KMS-11 (cell line): ENCODE measurements around the gene OR10A3.

Experiments used
- H2AFZ ChIP-seq: fragments of 200-600 bp; sonication (generic); 2 replicates; pipeline ENCODE4 v1.6.1; 2016; ENCODE audit warnings: antibody characterized with exemption, mixed run types, low read depth
- H3K27ac ChIP-seq: fragments of 200-600 bp; sonication (generic); 2 replicates; pipeline ENCODE4 v1.6.1; 2016; ENCODE audit warnings: mild to moderate bottlenecking, mixed run types
- H3K27me3 ChIP-seq: fragments of 200-600 bp; sonication (generic); 2 replicates; pipeline ENCODE4 v1.6.1; 2017; ENCODE audit warnings: mild to moderate bottlenecking, low read depth, mixed run types, moderate library complexity; ENCODE audit not compliant: insufficient read depth
- H3K36me3 ChIP-seq: fragments of 200-600 bp; sonication (generic); 2 replicates; pipeline ENCODE4 v1.6.1; 2017; ENCODE audit warnings: mild to moderate bottlenecking, mixed run types; ENCODE audit not compliant: insufficient read depth
- H3K4me1 ChIP-seq: fragments of 200-600 bp; sonication (generic); 2 replicates; pipeline ENCODE4 v1.6.1; 2016; ENCODE audit warnings: mild to moderate bottlenecking, low read depth, mixed run types; ENCODE audit not compliant: poor library complexity, severe bottlenecking
- H3K4me2 ChIP-seq: fragments of 200-600 bp; sonication (generic); 2 replicates; pipeline ENCODE4 v1.7.0; 2016; ENCODE audit warnings: mild to moderate bottlenecking, mixed run types
- H3K4me3 ChIP-seq: fragments of 200-600 bp; sonication (generic); IDR thresholded peaks from 2 replicates; pipeline ENCODE4 v1.6.1; 2017; ENCODE audit warnings: low read depth, low read length, mixed read lengths; ENCODE audit not compliant: insufficient read depth
- H3K79me2 ChIP-seq: fragments of 200-600 bp; sonication (generic); 2 replicates; pipeline ENCODE4 v1.6.1; 2016; ENCODE audit warnings: low read depth, mixed run types; ENCODE audit not compliant: insufficient read depth
- H3K9ac ChIP-seq: fragments of 200-600 bp; sonication (generic); 2 replicates; pipeline ENCODE4 v1.6.1; 2016; ENCODE audit warnings: mild to moderate bottlenecking, mixed run types
- H4K20me1 ChIP-seq: fragments of 200-600 bp; sonication (generic); 2 replicates; pipeline ENCODE4 v1.6.1; 2016; ENCODE audit warnings: mild to moderate bottlenecking, mixed run types; ENCODE audit not compliant: insufficient read depth
- CTCF ChIP-seq: fragments of 200-600 bp; sonication (generic); conservative IDR thresholded peaks from 2 replicates; pipeline ENCODE4 v1.6.1; 2017; ENCODE audit warnings: low read depth, mild to moderate bottlenecking, antibody characterized with exemption, low read length, moderate library complexity, mixed read lengths

Gene OR10A3

GRCh38 chr11:7936615-7937014 lies 4.9 kb downstream of the OR10A3 start:
- Histone ChIP-seq H3K9ac (no peak overlapping the region), H2AFZ (no peak overlapping the region), H3K4me2 (no peak overlapping the region), H3K36me3 (no peaks in the 10 kb centered on the region), H3K27me3 (no peaks in the 10 kb centered on the region), H3K4me3 (no peak overlapping the region), H3K27ac (no peak overlapping the region), H3K79me2 (no peaks in the 10 kb centered on the region), H4K20me1 (no peaks in the 10 kb centered on the region), H3K4me1 (no peaks in the 10 kb centered on the region)
- TF ChIP-seq CTCF, result no peak

GRCh38 chr11:7931168-7931567 lies 10.3 kb downstream of the OR10A3 start, which contains the start of gene OR10A6:
Gene OR10A6 (minus strand): TSS chr11:7931268. CDS start chr11:7928662, 2,606 bp downstream.
- Histone ChIP-seq H3K36me3 (no peaks in the 10 kb centered on the region), H3K27me3 (no peaks in the 10 kb centered on the region), H3K4me1 (no peaks in the 10 kb centered on the region), H4K20me1 (no peaks in the 10 kb centered on the region), H3K9ac (no peak within 1 kb of the TSS), H2AFZ (no peak within 1 kb of the TSS), H3K79me2 (no peaks in the 10 kb centered on the region), H3K4me2 (no peak within 1 kb of the TSS), H3K4me3 (no peak within 1 kb of the TSS), H3K27ac (no peak within 1 kb of the TSS)
- no peak for TF ChIP-seq CTCF

- H3K36me3 ChIP-seq, result no peaks in the 10 kb centered on the region
- no peak overlapping the region for H3K9ac ChIP-seq
- H3K27me3 ChIP-seq, result no peaks in the 10 kb centered on the region
- no peak overlapping the region for H3K4me3 ChIP-seq
- H3K4me2 ChIP-seq, result no peak overlapping the region
- TF ChIP-seq CTCF, result no peak
- H3K79me2 ChIP-seq, result no peaks in the 10 kb centered on the region
- H3K27ac ChIP-seq, result no peak overlapping the region
- H3K4me1 ChIP-seq, result no peaks in the 10 kb centered on the region
- H4K20me1 ChIP-seq, result no peaks in the 10 kb centered on the region
- H2AFZ ChIP-seq, result no peak overlapping the region
These were observed 13.9 kb downstream of the OR10A3 start for GRCh38 chr11:7927635-7928034.

- no peaks in the 10 kb centered on the region for H3K79me2 ChIP-seq
- no peak overlapping the region for H2AFZ ChIP-seq
- no peak overlapping the region for H3K27ac ChIP-seq
- no peaks in the 10 kb centered on the region for H3K27me3 ChIP-seq
- no peak overlapping the region for H3K9ac ChIP-seq
- no peaks in the 10 kb centered on the region for H3K4me1 ChIP-seq
- no peak for TF ChIP-seq CTCF
- no peaks in the 10 kb centered on the region for H4K20me1 ChIP-seq
- no peak overlapping the region for H3K4me3 ChIP-seq
- no peaks in the 10 kb centered on the region for H3K36me3 ChIP-seq
- H3K4me2 ChIP-seq, result no peak overlapping the region
These were observed 17.0 kb downstream of the OR10A3 start for GRCh38 chr11:7924536-7924935.
